Measurements from ENCODE around the gene MNT. TPM values are rescaled to one million over a fixed set of nuclear protein-coding genes. Genes with fewer than 3 reads are reported as not detected.

The MNT gene
- total RNA-seq, 1 experiment from 2014 or later = 38.9 TPM

DNA sequence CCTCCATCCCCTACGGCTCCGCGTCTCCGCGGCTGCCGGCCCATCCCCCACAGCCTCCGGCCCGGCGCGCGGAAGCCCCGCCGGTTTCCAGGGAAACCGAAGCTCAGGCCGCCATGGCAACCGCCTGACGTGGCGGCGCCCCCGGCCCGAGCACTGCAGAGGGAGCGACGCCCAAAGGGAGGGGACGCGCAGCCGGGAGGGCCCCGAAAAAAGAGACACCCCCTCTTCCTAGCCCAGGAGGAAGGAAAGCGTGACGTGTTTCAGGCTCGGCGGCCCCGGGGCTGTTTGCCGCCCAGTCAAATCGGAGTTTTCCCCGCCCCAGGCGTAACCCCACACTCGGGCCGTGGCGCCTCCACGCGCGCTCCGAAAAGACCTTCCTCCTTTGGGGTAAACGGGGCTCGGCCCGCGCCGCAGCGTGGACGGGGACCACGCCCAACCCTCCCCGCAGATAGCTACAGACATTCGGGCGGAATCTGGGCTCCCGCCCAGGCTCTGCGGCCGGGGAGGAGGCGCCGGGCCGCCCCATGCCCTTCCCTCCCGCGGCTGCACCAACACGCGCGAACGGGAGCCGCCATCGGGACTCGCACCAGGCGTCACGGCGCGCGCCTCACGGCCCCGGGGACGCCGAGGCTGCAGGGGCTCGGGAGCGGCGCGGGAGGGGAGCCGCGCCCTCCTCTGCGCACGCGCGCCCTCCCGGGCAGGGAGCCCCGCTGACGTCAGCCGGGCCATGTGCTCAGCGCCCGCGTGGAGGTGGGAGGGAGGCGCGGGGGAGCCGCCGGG is 7.5 kb downstream of the MNT start:
- no peak overlapping the region for H4K5ac ChIP-seq (ENCODE audit: insufficient read length, low read depth, low read length)
- peaks cover 43 to 62% of the 10 kb centered on the region in 2 experiments for H3K4me1 Mint-ChIP-seq
- no peaks in the 10 kb centered on the region for H3K27me3 ChIP-seq (ENCODE audit: insufficient read depth, low read length)
- H3K4me2 ChIP-seq (ENCODE audit: insufficient read depth, insufficient read length, low read length) = peak overlapping the region; percentile 39
- H3K27me3 Mint-ChIP-seq (ENCODE audit: low read depth) = no peaks in the 10 kb centered on the region
- H3K23ac ChIP-seq (ENCODE audit: insufficient read length, low read depth, low read length) = no peak overlapping the region
- H3T11ph ChIP-seq (ENCODE audit: low read length) = no peak overlapping the region
- no peak overlapping the region for H2BK12ac ChIP-seq (ENCODE audit: insufficient read length, low read depth, low read length)
- no peak overlapping the region for H2AFZ ChIP-seq (ENCODE audit: low read length)
- H3K9me3 Mint-ChIP-seq = no peaks in the 10 kb centered on the region; a peak in 2 of 5 replicates
- H3K4ac ChIP-seq (ENCODE audit: low read depth, low read length) = no peak overlapping the region
- peaks cover 5% of the 10 kb centered on the region for H3K23me2 ChIP-seq (ENCODE audit: insufficient read length, low read depth, low read length, poor library complexity, severe bottlenecking)
- no CpG with 5 or more reads among the region's 99 CpGs for WGBS (ENCODE audit: extremely low coverage, insufficient read length, low lambda C conversion rate)
- no peak overlapping the region for H2BK120ac ChIP-seq (ENCODE audit: low read depth, low read length, poor library complexity, severe bottlenecking)
- H3K18ac ChIP-seq (ENCODE audit: insufficient read length, low read depth, low read length) = peak overlapping the region; percentile 80
- H3K79me2 ChIP-seq (ENCODE audit: insufficient read depth, low read length) = peaks cover 2% of the 10 kb centered on the region; the same call in 1 of the 2 replicates
- no peak overlapping the region for H2BK15ac ChIP-seq (ENCODE audit: low read depth, low read length)
- no peak overlapping the region for H3K27ac ChIP-seq (ENCODE audit: insufficient read length, low read depth, low read length)
- H3K79me1 ChIP-seq (ENCODE audit: insufficient read depth, low read depth, low read length, poor library complexity, severe bottlenecking) = no peaks in the 10 kb centered on the region
- H3K27ac Mint-ChIP-seq = peak overlapping the region in 2 of 3 experiments; percentile 63 to 95; a peak in 3 of 7 replicates
- peak overlapping the region; percentile 69 to 81 for H3K4me3 Mint-ChIP-seq
- H2BK20ac ChIP-seq (ENCODE audit: low read depth, low read length, poor library complexity, severe bottlenecking) = no peak overlapping the region
- no peak overlapping the region for H3K56ac ChIP-seq (ENCODE audit: insufficient read length, low read depth, low read length)
- no peak for TF ChIP-seq CTCF (conservative IDR thresholded peaks at IDR 0.05)
- no peak overlapping the region for H4K91ac ChIP-seq (ENCODE audit: insufficient read length, low read depth, low read length)
- H3K14ac ChIP-seq (ENCODE audit: insufficient read depth, low read length) = peak overlapping the region; percentile 4
- H3K9ac ChIP-seq (ENCODE audit: extremely low read depth, insufficient read length, low read length) = peak overlapping the region; percentile 45
- no peaks in the 10 kb centered on the region for H3K9me3 ChIP-seq (ENCODE audit: control insufficient read depth, low read depth, low read length)
- peaks cover 2 to 22% (median 13%) of the 10 kb centered on the region in 3 experiments; a peak in 6 of 7 replicates for H3K36me3 Mint-ChIP-seq (ENCODE audit: insufficient read depth in 1 of 3, low read depth in 3 of 3)
- no peak overlapping the region for H2BK5ac ChIP-seq (ENCODE audit: insufficient read length, low read length)
- peaks cover 10% of the 10 kb centered on the region; the same call in 1 of the 2 replicates for H3K4me1 ChIP-seq (ENCODE audit: insufficient read depth, low read length)
- H4K8ac ChIP-seq (replicated peaks; ENCODE audit: insufficient read length, low read depth, low read length) = no peak overlapping the region
- H2AK5ac ChIP-seq (ENCODE audit: insufficient read length, low read length) = no peak overlapping the region
- H4K20me1 ChIP-seq (ENCODE audit: control insufficient read depth, insufficient read depth, insufficient read length) = no peaks in the 10 kb centered on the region
- DNase-seq = peak; percentile 86

Data from H9 (cell line).